Mesothelial cell of epicardium (in vitro differentiated cells): ENCODE measurements around the gene AEBP2. TPM values are rescaled to one million over a fixed set of nuclear protein-coding genes. Genes with fewer than 3 reads are reported as not detected.
"Not testable (repeated sequence)": the region's sequence is repeated elsewhere in the genome, so short reads cannot be mapped to it uniquely, and the experiment has no call there.

Experiments
- DNase-seq, 2 experiments: peaks; one replicate each; pipeline ENCODE4 v3.0.0; 2021; ENCODE audit warnings: low spot score in 2 of 2; ENCODE audit not compliant: unreplicated experiment in 2 of 2
- H3K27ac Mint-ChIP-seq: 2 replicates; pipeline ENCODE4 v1.8.0; 2021; ENCODE audit warnings: mixed read lengths
- H3K27me3 Mint-ChIP-seq: 2 replicates; pipeline ENCODE4 v1.8.0; 2021; ENCODE audit warnings: low read depth, mixed read lengths
- H3K36me3 Mint-ChIP-seq: 2 replicates; pipeline ENCODE4 v1.8.0; 2021; ENCODE audit warnings: mixed read lengths
- H3K4me1 Mint-ChIP-seq: 2 replicates; pipeline ENCODE4 v1.8.0; 2021; ENCODE audit warnings: mixed read lengths
- H3K4me3 Mint-ChIP-seq: 2 replicates; pipeline ENCODE4 v1.8.0; 2021; ENCODE audit warnings: mild to moderate bottlenecking, moderate library complexity, mixed read lengths
- H3K9me3 Mint-ChIP-seq: 2 replicates; pipeline ENCODE4 v1.8.0; 2021; ENCODE audit warnings: mixed read lengths
- CTCF ChIP-seq: fragments of 200-600 bp; sonication (generic); IDR thresholded peaks from one replicate; pipeline ENCODE4 v1.5.0; 2021; ENCODE audit warnings: antibody characterized with exemption; ENCODE audit not compliant: unreplicated experiment
- total RNA-seq: library from RNA; stranded (reverse); gene quantifications from 3 replicates; pipeline ENCODE4 v1.2.1, GENCODE V29; 2021

Gene AEBP2
- total RNA-seq, 1 donor from 2014 or later: 59.7 TPM

- Mint-ChIP-seq H3K4me3 (no peak overlapping the region), H3K36me3 (no peaks in the 10 kb centered on the region), H3K4me1 (peaks cover 22% of the 10 kb centered on the region), H3K27me3 (no peaks in the 10 kb centered on the region), H3K9me3 (peaks cover under 1% of the 10 kb centered on the region), H3K27ac (peak overlapping the region; percentile 85)
- no peak for DNase-seq
- TF ChIP-seq CTCF: no peak
Measured at GRCh38 chr12:19409376-19409775, 29.9 kb upstream of the AEBP2 start.

DNA sequence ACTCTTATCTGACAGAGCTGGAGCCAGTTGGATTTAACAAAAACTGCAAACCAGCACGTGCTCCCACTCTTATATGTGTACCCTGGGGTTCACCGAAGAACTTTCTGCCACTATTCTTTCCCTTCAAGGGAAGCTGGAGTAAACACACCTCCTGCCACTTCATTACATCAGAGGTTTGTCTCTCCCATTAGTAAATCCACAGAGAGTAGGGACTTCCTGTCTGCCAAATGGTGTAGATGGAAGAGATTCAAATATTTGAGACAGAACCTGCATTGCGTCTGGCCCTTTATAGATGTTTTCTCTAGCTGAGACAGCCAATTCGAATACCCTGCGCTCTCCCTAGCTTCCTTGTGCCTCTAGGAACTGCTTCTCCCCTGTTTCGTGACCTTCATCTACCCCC, 29.1 kb upstream of the AEBP2 start:
- Mint-ChIP-seq H3K4me3 (no peak overlapping the region), H3K4me1 (peaks cover 22% of the 10 kb centered on the region), H3K36me3 (no peaks in the 10 kb centered on the region), H3K27me3 (no peaks in the 10 kb centered on the region), H3K9me3 (no peaks in the 10 kb centered on the region), H3K27ac (peak overlapping the region; percentile 81)
- TF ChIP-seq CTCF: no peak
- DNase-seq: no peak

DNA sequence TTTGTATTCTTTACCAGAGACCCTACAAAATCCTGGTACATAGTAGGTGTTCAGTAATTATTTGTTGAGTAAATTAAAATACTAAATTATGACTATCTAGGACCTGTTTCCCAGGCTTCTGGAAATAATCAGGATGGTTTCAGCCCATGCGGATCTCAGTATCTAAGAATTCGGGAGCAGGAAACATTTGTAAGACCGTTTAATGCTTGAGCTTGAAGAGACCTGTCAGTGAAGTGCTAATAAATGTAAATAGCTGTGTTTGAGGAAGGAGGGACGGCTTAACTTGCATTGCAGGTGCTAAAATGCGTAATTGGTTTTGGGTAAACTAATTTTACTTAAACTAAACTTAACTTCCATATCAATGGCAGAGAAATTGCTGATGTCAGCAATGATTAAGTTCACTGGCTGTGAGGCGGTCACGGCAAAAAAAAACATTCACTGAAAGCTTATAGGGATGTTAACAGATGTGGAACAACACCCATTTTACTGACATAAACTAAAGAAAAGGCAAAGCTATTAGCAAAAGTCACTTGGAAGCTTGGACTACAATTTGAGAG, 28.6 kb upstream of the AEBP2 start:
- DNase-seq: no peak
- TF ChIP-seq CTCF: no peak
- H3K27me3 Mint-ChIP-seq: no peaks in the 10 kb centered on the region
- H3K4me1 Mint-ChIP-seq: peaks cover 22% of the 10 kb centered on the region
- H3K9me3 Mint-ChIP-seq: no peaks in the 10 kb centered on the region
- no peaks in the 10 kb centered on the region for H3K36me3 Mint-ChIP-seq
- no peak overlapping the region for H3K4me3 Mint-ChIP-seq
- H3K27ac Mint-ChIP-seq: peak overlapping the region; percentile 81

GRCh38 chr12:19411234-19412204, 27.8 kb upstream of the AEBP2 start:
- Mint-ChIP-seq H3K9me3 (no peaks in the 10 kb centered on the region), H3K36me3 (no peaks in the 10 kb centered on the region), H3K27ac (no peak overlapping the region), H3K27me3 (no peaks in the 10 kb centered on the region), H3K4me1 (peaks cover 22% of the 10 kb centered on the region), H3K4me3 (no peak overlapping the region)
- DNase-seq: no peak
- TF ChIP-seq CTCF: no peak

GRCh38 chr12:19412844-19413243, 26.4 kb upstream of the AEBP2 start:
- no peak for TF ChIP-seq CTCF
- DNase-seq: no peak
- peaks cover 22% of the 10 kb centered on the region for H3K4me1 Mint-ChIP-seq

DNA sequence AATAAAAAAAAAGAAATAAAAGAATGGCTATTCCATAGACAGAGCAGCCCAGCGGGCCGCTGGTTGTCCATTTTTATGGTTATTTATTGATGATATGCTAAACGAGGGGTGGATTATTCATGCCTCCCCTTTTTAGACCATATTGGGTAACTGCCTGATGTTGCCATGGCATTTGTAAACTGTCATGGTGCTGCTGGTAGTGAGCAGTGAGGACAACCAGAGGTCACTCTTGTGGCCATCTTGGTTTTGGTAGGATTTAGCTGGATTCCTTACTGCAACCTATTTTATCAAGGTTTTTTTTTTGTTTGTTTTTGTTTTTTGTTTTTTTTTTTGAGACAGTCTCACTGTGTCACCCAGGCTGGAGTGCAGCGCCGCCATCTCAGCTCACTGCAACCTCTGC, 25.7 kb upstream of the AEBP2 start:
- H3K36me3 Mint-ChIP-seq, H3K4me3 Mint-ChIP-seq, DNase-seq, H3K27ac Mint-ChIP-seq, H3K27me3 Mint-ChIP-seq, H3K9me3 Mint-ChIP-seq: not testable (repeated sequence)
- peaks cover 22% of the 10 kb centered on the region for H3K4me1 Mint-ChIP-seq

More at GRCh38 chr12:19412844-19413243, 26.4 kb upstream of the AEBP2 start:
- Mint-ChIP-seq H3K36me3 (no peaks in the 10 kb centered on the region), H3K4me3 (no peak overlapping the region), H3K27ac (no peak overlapping the region), H3K27me3 (no peaks in the 10 kb centered on the region), H3K9me3 (no peaks in the 10 kb centered on the region)
